Measurements from ENCODE around the gene MRPS18A. TPM values are rescaled to one million over a fixed set of nuclear protein-coding genes. Genes with fewer than 3 reads are reported as not detected.
"Not testable (repeated sequence)": the region's sequence is repeated elsewhere in the genome, so short reads cannot be mapped to it uniquely, and the experiment has no call there.

The MRPS18A gene
- total RNA-seq, 4 donors from 2014 or later = 41.1 to 64.4 (median 52.4) TPM

DNA sequence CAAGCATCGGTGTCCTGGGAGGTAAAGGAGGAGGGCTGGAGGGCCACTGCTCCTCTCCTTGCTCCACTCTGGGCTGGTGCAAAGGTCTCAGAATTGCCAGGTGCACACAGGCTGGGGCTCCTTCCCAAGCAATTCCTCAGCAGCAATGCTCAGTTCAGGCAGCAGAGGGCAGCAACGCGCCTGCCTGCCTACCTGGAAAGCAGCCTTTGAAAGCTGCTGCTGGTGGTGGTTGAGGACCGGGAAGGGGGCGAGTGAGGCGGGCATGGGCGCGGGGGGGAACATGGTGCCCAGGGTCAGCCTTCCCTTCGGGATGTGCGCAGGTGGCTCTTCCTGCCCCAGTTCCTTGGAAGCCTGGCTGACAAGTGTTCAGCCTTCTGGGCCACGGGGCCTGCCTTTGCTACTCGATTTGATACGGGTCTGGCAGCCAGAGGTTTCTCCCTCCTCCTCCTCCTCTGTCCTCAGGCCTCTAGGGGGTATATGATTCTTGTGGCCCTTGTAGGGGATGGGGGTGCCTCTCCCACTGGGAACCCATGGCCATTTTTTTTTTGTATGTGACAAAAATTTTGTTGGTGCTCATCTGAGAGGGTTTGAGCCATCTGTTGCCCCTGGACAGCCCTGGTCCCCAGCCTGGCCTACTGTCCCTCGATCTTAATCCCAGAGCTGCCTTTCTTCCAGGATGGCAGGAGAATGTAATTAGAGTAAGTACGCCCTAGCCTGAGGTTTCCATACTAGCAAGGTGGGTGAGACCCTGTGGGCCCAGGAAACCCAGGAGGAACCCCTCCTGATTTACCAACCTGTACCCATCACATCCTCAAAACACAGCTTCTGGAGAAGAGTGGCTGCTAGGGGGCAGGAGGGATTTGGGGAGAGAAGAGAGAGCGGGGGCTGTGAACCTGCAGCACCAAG is 20.1 kb downstream of the MRPS18A start:
- peaks cover 0 to 20% (median 0%) of the 10 kb centered on the region in 3 donors for H3K36me3 ChIP-seq
- no peak overlapping the region for H3K4me3 ChIP-seq
- no peak overlapping the region for H3K27ac ChIP-seq
- no peaks in the 10 kb centered on the region for H3K27me3 ChIP-seq
- TF ChIP-seq POLR2A (IDR thresholded peaks at IDR 0.05) (no peak), CTCF (IDR thresholded peaks at IDR 0.05) (peak; percentile 90 to 98 (median 96))
- H3K9me3 ChIP-seq = no peaks in the 10 kb centered on the region
- peaks cover 0 to 28% (median 6%) of the 10 kb centered on the region in 4 donors for H3K4me1 ChIP-seq
- peak; percentile 82 to 96 (median 95) for DNase-seq

DNA sequence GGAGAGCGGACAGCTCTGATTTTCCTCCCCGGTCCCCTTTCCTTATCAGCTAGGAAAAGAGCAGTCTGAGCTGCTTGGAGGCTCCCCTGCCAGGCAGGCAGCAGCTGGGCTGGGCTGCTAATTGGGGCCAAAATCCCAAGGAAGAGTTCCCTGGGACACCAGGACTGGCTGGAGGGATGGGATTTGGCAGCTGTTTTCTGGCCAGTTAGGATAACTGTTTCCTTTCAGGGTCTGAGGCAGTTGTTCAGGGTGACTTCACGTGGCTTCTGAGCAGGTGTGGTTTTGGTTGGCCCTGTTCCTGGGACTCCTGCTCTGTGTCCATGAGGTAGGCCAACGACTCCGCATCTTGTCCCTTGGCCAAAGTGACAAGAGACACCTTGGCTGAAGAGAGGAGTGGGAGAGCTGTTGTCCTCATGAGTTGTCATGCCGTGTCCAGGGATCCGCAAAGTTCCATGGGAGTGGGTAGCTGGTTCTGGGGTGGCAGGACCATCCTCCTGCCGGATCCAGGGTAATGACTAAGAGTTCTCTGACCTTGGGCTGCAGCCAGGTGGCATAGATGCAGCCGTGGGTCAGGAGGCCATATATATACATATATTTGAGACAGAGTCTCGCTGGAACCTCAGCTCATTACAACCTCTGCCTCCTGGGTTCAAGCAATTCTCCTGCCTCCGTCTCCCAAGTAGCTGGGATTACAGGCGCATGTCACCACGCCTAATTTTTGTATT is 21.2 kb downstream of the MRPS18A start:
- TF ChIP-seq CTCF (IDR thresholded peaks at IDR 0.05) = no peak
- TF ChIP-seq POLR2A (IDR thresholded peaks at IDR 0.05) = no peak
- Histone ChIP-seq H3K27me3 (no peaks in the 10 kb centered on the region), H3K4me1 (peaks cover 0 to 28% (median 6%) of the 10 kb centered on the region in 4 donors), H3K36me3 (peaks cover 0 to 9% (median 0%) of the 10 kb centered on the region in 3 donors), H3K4me3 (no peak overlapping the region), H3K9me3 (no peaks in the 10 kb centered on the region), H3K27ac (no peak overlapping the region)
- no peak for DNase-seq

- no peak for DNase-seq
- no peaks in the 10 kb centered on the region for H3K27me3 ChIP-seq
- no peak overlapping the region for H3K4me3 ChIP-seq
- H3K36me3 ChIP-seq = no peaks in the 10 kb centered on the region
- no peaks in the 10 kb centered on the region for H3K9me3 ChIP-seq
- H3K27ac ChIP-seq = no peak overlapping the region
- H3K4me1 ChIP-seq = peaks cover 0 to 28% (median 6%) of the 10 kb centered on the region in 4 donors
- no peak for TF ChIP-seq POLR2A (IDR thresholded peaks at IDR 0.05)
- TF ChIP-seq CTCF (IDR thresholded peaks at IDR 0.05) = no peak
These were observed 22.2 kb downstream of the MRPS18A start for GRCh38 chr6:43665376-43665775.

DNA sequence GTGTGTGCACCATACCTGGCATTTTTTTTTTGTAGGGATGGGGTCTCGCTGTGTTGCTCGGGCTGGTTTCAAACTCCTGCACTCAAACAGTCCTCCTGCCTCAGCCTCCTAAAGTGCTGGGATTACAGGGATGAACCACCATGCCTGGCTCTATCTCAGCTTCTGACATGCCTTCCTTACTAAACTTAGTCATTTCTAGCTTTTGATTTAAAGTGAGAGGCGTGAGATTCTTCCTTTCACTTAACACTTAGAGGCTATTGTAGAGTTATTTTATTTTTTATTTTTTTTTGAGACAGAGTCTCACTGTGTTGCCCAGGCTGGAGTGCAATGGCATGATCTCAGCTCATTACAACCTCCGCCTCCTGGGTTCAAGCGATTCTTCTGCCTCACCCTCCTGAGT is 24.6 kb downstream of the MRPS18A start:
- H3K27ac ChIP-seq, H3K9me3 ChIP-seq, H3K4me3 ChIP-seq, DNase-seq, H3K27me3 ChIP-seq, H3K36me3 ChIP-seq: not testable (repeated sequence)
- H3K4me1 ChIP-seq = peaks cover 0 to 14% (median 5%) of the 10 kb centered on the region in 4 donors

- H3K4me1 ChIP-seq = no peaks in the 10 kb centered on the region
- no peaks in the 10 kb centered on the region for H3K9me3 ChIP-seq
- H3K27ac ChIP-seq = no peak overlapping the region
- TF ChIP-seq POLR2A (IDR thresholded peaks at IDR 0.05) (no peak), CTCF (IDR thresholded peaks at IDR 0.05) (no peak)
- no peaks in the 10 kb centered on the region for H3K36me3 ChIP-seq
- DNase-seq = no peak
- H3K27me3 ChIP-seq = no peaks in the 10 kb centered on the region
- H3K4me3 ChIP-seq = no peak overlapping the region
These were observed 29.4 kb downstream of the MRPS18A start for GRCh38 chr6:43658161-43658560.
